ENCODE data around the gene MRPL55. TPM values are rescaled to one million over a fixed set of nuclear protein-coding genes. Genes with fewer than 3 reads are reported as not detected.
A peak's percentile ranks its signal among the peaks of the same experiment; 100 is the strongest.

Gene MRPL55
- total RNA-seq, 2 donors from 2014 or later, result 30.0 to 30.9 TPM

DNA sequence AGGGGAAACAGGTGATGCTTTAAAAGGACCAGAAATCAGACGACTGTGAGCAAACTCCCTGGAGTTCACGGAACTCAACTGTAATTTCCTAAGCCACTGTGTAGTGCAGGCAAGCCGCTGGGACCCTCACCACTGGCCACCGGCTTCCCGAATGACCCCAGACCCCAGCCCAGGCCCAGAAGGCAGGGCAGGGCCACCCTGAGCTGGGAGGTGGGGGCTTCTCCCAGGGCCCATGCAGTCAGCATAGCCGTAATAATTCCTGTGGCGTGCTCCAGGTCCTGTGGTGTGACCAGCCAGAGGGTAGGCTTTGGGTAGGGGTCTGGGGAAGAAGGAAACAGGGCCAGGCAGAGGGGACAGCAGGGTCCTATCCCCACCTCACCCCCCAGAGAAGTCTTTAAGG is 30.1 kb downstream of the MRPL55 start:
- peak; percentile 74 for DNase-seq (ENCODE audit: low spot score)
- intact Hi-C loops (cut with DNase I), result no loop called here

GRCh38 chr1:228077565-228078330 is 31.4 kb downstream of the MRPL55 start:
- DNase-seq (ENCODE audit: low spot score), result peak; percentile 57
- intact Hi-C loops (cut with DNase I), result no loop called here

- intact Hi-C loops (cut with DNase I), result no loop called here
- DNase-seq (ENCODE audit: low spot score), result peak; percentile 76
Measured at GRCh38 chr1:228076796-228077430, 32.2 kb downstream of the MRPL55 start.

- intact Hi-C loops (cut with DNase I), result no loop called here
- peak; percentile 64 for DNase-seq (ENCODE audit: low spot score)
Measured at GRCh38 chr1:228075801-228076271, 33.3 kb downstream of the MRPL55 start.

GRCh38 chr1:228074954-228075730 is 34.0 kb downstream of the MRPL55 start:
- intact Hi-C loops (cut with DNase I), result no loop called here
- DNase-seq (ENCODE audit: low spot score), result peak; percentile 60

DNA sequence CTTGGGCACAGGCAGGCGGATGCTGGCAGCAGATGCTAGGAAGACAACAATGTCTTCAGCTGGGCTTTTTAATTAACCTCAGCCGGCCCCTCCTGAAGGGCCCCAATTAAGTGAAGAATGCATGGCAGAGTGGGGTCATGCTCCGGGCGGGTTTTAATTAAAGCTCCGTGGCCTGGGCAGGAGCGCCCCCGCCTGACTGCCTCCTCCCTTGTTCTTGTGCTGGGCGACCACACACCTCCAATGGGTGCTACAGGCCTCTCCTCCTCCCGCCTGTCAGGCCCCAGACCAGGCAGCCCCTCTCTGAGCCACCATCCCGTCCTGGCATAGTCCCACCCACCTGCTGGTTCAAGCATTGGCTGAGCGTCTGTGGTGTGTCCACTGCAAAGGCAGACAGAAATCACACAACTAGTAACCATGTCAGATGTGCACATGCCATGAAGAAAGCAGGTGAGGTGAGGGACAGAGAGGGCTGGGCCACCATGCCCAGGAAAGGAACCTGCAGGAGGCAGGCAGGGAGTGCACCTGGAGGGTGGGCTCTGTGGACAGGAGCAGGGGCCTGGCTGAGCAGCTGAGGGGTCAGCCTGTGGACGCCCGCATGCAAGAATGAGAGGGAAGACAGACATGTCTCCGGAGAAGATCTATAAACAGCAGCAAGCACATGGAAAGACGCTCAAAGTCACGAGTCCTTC is 35.1 kb downstream of the MRPL55 start:
- peak; percentile 75 for DNase-seq (ENCODE audit: low spot score)
- intact Hi-C loops (cut with DNase I), result no loop called here

DNA sequence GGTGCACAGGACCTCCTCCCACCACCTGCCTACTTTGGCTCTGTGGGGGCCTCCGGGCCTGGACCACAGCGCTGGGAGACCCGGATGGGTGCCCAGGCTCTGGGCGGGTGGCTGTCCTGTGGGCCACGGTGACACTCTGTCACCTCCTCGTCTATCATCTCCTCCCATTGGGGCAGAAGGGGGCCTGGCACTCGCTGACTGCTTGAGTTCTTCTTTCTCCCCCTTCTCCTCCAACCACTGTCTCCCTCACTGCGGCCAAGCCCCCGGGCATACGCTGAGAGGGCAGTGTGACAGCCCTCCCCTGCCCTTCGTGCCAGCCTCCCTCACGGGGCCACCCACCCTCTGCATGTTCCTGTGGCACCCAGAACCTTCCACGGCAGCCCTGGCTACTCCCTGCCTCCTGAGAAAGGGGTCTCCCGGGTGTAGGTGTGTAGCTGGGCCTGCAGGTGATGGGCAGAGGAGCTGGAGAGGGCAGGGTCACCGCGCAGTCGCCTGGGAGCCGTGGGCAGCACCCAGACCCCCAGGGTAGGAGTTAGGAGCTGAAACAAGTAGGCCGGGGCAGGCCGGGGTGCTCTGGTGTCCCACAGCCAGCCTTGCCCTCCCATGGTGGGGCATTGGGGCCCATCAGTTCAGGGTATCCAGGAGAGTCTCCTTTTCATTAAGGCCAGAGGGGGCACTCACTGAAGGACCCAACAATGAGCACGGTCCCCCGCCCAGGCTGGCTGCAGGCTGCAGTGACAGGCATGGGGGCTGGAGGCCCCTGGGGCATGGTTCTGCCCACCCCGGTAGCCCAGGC is 35.8 kb downstream of the MRPL55 start:
- peak; percentile 73 for DNase-seq (ENCODE audit: low spot score)
- intact Hi-C loops (cut with DNase I), result no loop called here

DNA sequence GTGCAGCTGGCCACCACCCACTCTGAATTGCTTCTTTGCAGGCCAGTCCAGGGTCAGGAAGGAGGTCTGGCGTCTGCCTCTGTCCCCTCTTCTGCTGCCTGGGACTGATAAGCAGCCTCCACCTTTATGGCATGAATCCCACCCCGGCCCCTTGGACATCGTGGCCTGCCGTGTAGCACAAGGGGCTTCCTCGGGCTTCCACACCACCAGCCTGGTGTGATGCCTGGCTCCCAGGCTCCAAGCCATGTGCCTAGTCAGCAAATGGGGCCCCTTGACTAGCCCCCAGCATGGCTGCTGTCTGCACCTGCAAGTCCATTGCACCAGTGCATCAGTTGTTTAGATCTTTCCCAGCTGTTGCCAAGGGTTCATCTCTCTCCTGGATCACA is 36.4 kb downstream of the MRPL55 start:
- peak; percentile 44 for DNase-seq (ENCODE audit: low spot score)
- intact Hi-C loops (cut with DNase I), result no loop called here

- intact Hi-C loops (cut with DNase I), result no loop called here
- DNase-seq (ENCODE audit: low spot score), result no peak
Measured at GRCh38 chr1:228071839-228072657, 37.1 kb downstream of the MRPL55 start.

DNA sequence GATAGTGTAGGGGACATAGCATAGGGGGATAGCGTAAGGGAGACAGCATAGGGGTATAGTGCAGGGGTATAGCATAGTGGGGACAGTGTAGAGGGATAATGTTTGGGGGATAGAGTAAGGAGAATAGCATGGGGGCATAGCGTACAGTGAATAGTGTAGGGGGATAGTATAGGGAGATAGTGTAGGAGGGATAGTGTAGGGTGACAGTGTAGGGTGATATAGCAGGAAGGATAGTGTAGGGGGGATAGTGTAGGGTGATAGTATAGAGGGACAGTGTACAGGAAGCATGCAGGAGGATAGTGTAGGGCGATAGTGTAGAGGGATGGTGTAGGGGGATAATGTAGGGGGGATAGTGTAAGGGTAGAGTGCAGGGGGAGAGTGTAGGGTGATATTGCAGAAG is 38.2 kb downstream of the MRPL55 start:
- intact Hi-C loops (cut with DNase I), result no loop called here
- DNase-seq (ENCODE audit: low spot score), result no peak

- intact Hi-C loops (cut with DNase I), result no loop called here
- no peak for DNase-seq (ENCODE audit: low spot score)
Measured at GRCh38 chr1:228070173-228070572, 38.9 kb downstream of the MRPL55 start.

GRCh38 chr1:228068359-228068758 is 40.7 kb downstream of the MRPL55 start:
- no peak for DNase-seq (ENCODE audit: low spot score)
- intact Hi-C loops (cut with DNase I), result no loop called here

GRCh38 chr1:228066891-228067654 is 42.0 kb downstream of the MRPL55 start:
- intact Hi-C loops (cut with DNase I), result no loop called here
- peak; percentile 60 for DNase-seq (ENCODE audit: low spot score)

- intact Hi-C loops (cut with DNase I), result no loop called here
Measured at GRCh38 chr1:228066416-228066815, 42.7 kb downstream of the MRPL55 start.

GRCh38 chr1:228065543-228066347 is 43.4 kb downstream of the MRPL55 start:
- intact Hi-C loops (cut with DNase I), result no loop called here
- DNase-seq (ENCODE audit: low spot score), result peak; percentile 68

More at GRCh38 chr1:228066416-228066815, 42.7 kb downstream of the MRPL55 start:
- DNase-seq (ENCODE audit: low spot score), result peak; percentile 49

DNA sequence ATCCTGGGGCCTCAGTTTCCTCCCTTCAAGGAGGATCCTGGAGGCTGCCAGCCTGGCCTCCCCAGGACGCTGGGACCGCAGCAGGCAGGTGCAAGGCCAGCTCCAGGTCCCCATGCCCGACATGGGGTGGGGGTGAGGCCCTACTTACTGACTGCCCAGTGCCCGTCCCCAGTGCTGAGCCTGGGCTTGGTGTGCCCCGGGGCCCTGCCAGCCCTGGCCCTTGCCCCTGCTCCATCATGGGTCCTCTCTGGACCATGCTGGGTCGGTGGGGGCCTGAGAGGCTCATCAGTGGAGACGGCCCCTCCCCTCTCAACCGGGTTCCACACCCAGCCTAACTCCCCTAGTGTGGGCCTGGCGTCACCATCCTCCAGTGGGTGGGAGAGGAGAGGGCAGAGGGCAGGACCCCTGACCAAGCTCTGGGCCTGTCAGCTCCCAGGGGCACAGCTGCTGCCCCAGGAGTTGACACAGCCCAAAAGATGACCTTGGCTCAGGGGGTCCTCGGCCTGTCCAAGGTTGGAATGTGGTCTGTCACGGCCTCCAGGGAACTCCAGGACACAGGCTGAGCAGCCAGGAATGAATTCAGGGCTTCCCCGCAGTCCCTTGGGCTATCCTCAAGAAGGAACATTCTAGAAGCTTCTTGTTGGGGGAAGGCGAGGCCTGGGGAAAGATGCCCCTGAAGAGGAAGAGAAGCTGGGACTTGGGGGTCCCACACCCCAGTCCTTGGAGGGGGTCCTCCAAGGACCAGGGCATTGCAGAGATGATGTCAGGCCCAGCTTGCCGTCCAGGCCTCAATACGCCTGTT is 44.2 kb downstream of the MRPL55 start:
- peak; percentile 78 for DNase-seq (ENCODE audit: low spot score)
- intact Hi-C loops (cut with DNase I), result no loop called here

Data from posterior vena cava (tissue), 2 donors.